B cell (primary cell): Measurements from ENCODE around the gene FBXW4. TPM values are rescaled to one million over a fixed set of nuclear protein-coding genes. Genes with fewer than 3 reads are reported as not detected.
A peak's percentile ranks its signal among the peaks of the same experiment; 100 is the strongest.

Source experiments
- ATAC-seq: fragments of 200-7000 bp; cut with Tn5 transposase; one replicate; pipeline ENCODE4 v1.10.0; 2021; ENCODE audit warnings: low read depth, mild to moderate bottlenecking, moderate number of reproducible peaks, moderate library complexity
- CTCF ChIA-PET: fragments of 350-600 bp; sonication (Branson Sonifier 250); formaldehyde crosslinking; loops from one replicate; lab custom pipeline; 2021; ENCODE audit warnings: antibody characterized with exemption, inconsistent platforms; lab: Charles Lee
- POLR2A ChIA-PET: fragments of 350-600 bp; sonication (Branson Sonifier 250); formaldehyde crosslinking; loops from one replicate; lab custom pipeline; 2021; ENCODE audit warnings: antibody characterized with exemption; lab: Charles Lee
- DNase-seq: peaks from one replicate; pipeline ENCODE4 v3.0.0; 2013
- H2AFZ ChIP-seq: 2 replicates; pipeline ENCODE4 v1.6.1; 2012; ENCODE audit warnings: mild to moderate bottlenecking, low read depth, low read length; ENCODE audit not compliant: insufficient read depth, poor library complexity, severe bottlenecking
- H3K27ac ChIP-seq, 2 donors: 1 replicate in 1 of 2; 2 replicates in 1 of 2; pipeline ENCODE4 v1.5.1; 2012 to 2013; ENCODE audit warnings: low read length in 2 of 2, mild to moderate bottlenecking in 2 of 2, moderate library complexity in 1 of 2
- H3K27me3 ChIP-seq, 4 experiments: fragments of 200-600 bp in 1 of 4; sonication (generic) in 1 of 4; replicated peaks in 1 of 4; 1 replicate in 2 of 4; 2 replicates in 2 of 4; pipeline versions ENCODE4 v1.6.1 to v1.7.0; 2013 to 2016; ENCODE audit warnings: low read length in 3 of 4, mild to moderate bottlenecking in 2 of 4, mixed read lengths in 1 of 4, moderate library complexity in 1 of 4; ENCODE audit not compliant: insufficient read depth in 4 of 4, control insufficient read depth in 3 of 4; ENCODE audit errors: control extremely low read depth in 1 of 4
- H3K36me3 ChIP-seq, 2 experiments: replicated peaks in 1 of 2; 1 replicate in 1 of 2; 2 replicates in 1 of 2; pipeline versions ENCODE4 v1.6.1 to v1.7.1; 2013; ENCODE audit warnings: low read length in 1 of 2; ENCODE audit not compliant: insufficient read depth in 2 of 2, control insufficient read depth in 1 of 2; ENCODE audit errors: control extremely low read depth in 1 of 2, extremely low read depth in 1 of 2
- H3K4me1 ChIP-seq, 2 donors: fragments of 200-600 bp in 1 of 2; sonication (generic) in 1 of 2; 1 replicate in 1 of 2; 2 replicates in 1 of 2; pipeline versions ENCODE4 v1.5.1 to v1.6.1; 2013 to 2017; ENCODE audit warnings: low read length in 2 of 2; ENCODE audit not compliant: control insufficient read depth in 2 of 2, insufficient read depth in 2 of 2
- H3K4me2 ChIP-seq: replicated peaks from 2 replicates; pipeline ENCODE3; 2012; ENCODE audit warnings: mild to moderate bottlenecking, low read depth, low read length; ENCODE audit not compliant: poor library complexity, severe bottlenecking
- H3K4me3 ChIP-seq, 5 experiments: fragments of 200-600 bp in 1 of 5; sonication (generic) in 1 of 5; 1 replicate in 3 of 5; 2 replicates in 2 of 5; pipeline versions ENCODE4 v1.5.1 to v1.7.0; 2011 to 2016; ENCODE audit warnings: low read length in 4 of 5, mild to moderate bottlenecking in 4 of 5, low read depth in 2 of 5, control low read depth in 1 of 5, moderate library complexity in 1 of 5; ENCODE audit not compliant: insufficient read depth in 1 of 5; ENCODE audit errors: control extremely low read depth in 1 of 5, extremely low read depth in 1 of 5
- H3K79me2 ChIP-seq: fragments of 200-600 bp; sonication (generic); one replicate; pipeline ENCODE4 v1.6.0; 2016; ENCODE audit warnings: low read length; ENCODE audit not compliant: control insufficient read depth, insufficient read depth
- H3K9ac ChIP-seq: fragments of 200-600 bp; sonication (generic); 2 replicates; pipeline ENCODE4 v1.6.1; 2017; ENCODE audit warnings: mild to moderate bottlenecking, low read length, moderate library complexity
- H3K9me3 ChIP-seq, 3 donors: one replicate each; pipeline versions ENCODE4 v1.6.1 to v1.7.1; 2013; ENCODE audit warnings: low read length in 2 of 3; ENCODE audit not compliant: control insufficient read depth in 2 of 3, insufficient read depth in 1 of 3; ENCODE audit errors: control extremely low read depth in 1 of 3
- H4K20me1 ChIP-seq: 2 replicates; pipeline ENCODE4 v1.6.0; 2012; ENCODE audit warnings: mild to moderate bottlenecking, low read length; ENCODE audit not compliant: insufficient read depth, control insufficient read depth, poor library complexity, severe bottlenecking
- H3K27ac Mint-ChIP-seq: one replicate; pipeline ENCODE4 v1.8.0; 2021; ENCODE audit warnings: mixed read lengths
- H3K27me3 Mint-ChIP-seq: one replicate; pipeline ENCODE4 v1.8.0; 2021; ENCODE audit warnings: mixed read lengths
- H3K4me1 Mint-ChIP-seq: one replicate; pipeline ENCODE4 v1.8.0; 2021; ENCODE audit warnings: mixed read lengths
- H3K4me3 Mint-ChIP-seq: one replicate; pipeline ENCODE4 v1.8.0; 2021; ENCODE audit warnings: mixed read lengths
- H3K9me3 Mint-ChIP-seq: one replicate; pipeline ENCODE4 v1.8.0; 2022; ENCODE audit warnings: mixed read lengths; ENCODE audit not compliant: insufficient read depth
- EZH2 ChIP-seq: IDR thresholded peaks from 2 replicates; pipeline ENCODE4 v1.6.1; 2012; ENCODE audit warnings: borderline replicate concordance, low read depth, mild to moderate bottlenecking, moderate library complexity, low read length; ENCODE audit not compliant: insufficient read depth, poor library complexity, severe bottlenecking
- WGBS: methylation state at CpG from one replicate; pipeline ENCODE4 v1.1.5; 2013; ENCODE audit warnings: missing lambda C conversion rate; ENCODE audit not compliant: insufficient coverage; 5-methylcytosine and 5-hydroxymethylcytosine counted together
- intact Hi-C: fragments of 100-400 bp; cut with micrococcal nuclease; formaldehyde crosslinking; loops from one replicate; pipeline ENCODE4 v1.10.0; 2022
- polyA plus RNA-seq: library from polyadenylated mRNA; depleted of rRNA; stranded (reverse); fragments of >200 nt; gene quantifications from 2 replicates; pipeline ENCODE4 v1.2.3, GENCODE V29; 2012
- total RNA-seq, 2 donors: library from RNA; stranded (reverse); fragments of 120-200 nt in 1 of 2; gene quantifications; 1 replicate in 1 of 2; 2 replicates in 1 of 2; pipeline versions ENCODE4 v1.2.3 to v1.2.4, GENCODE V29; 2013 to 2022
- TF ChIP-seq, protein P1 (sequence below): fragments of 200-600 bp; IDR thresholded peaks from one replicate; pipeline ENCODE4 v1.8.0; 2022; ENCODE audit warnings: antibody characterized with exemption, mild to moderate bottlenecking

FBXW4 gene
- total and polyA plus RNA-seq, 2 donors (not counting 1 experiment from before 2014, with no cell fraction given), result 72.9 to 99.6 TPM

DNA sequence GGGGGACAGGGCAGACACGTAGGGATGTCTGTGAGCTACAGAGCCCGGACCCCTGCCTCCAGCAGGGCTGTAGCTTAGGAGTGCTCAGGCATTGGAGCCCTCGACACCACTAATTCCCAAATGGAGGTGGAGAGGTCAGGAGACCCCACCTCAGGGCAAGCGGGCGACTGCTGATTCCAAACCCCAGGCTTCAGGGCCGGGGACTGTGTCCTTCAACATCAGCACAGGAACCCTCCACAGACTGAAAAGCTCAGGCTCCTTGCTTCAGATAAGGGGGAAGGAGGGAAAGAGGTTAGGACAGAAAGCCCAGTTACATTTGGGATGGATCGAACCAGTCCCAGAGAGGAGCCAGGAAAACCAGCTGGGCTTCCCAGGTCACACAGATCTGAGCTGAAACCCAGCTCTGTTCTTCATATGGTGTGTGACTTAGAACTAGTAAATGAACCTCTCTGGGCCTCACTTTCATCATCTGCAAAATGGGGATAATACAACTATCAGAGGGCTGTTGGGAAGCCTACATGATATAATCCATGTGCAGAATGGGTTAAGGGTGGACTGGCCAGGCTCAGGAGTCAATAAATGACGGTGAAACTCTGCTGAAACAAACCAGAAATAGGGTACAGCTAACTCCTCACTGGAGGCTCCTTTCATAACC is 123.6 kb downstream of the FBXW4 start:
- no peak overlapping the region for H3K4me3 ChIP-seq
- ChIA-PET POLR2A (no interaction called here), CTCF (interaction anchor here (0.8 to 5.2 kb wide), 17 partner anchors 9 to 475 kb away, joined by 3 to 47 read pairs (median 5); partner anchors contain the start of genes DPCD and POLL)
- no peaks in the 10 kb centered on the region for H3K79me2 ChIP-seq
- peaks cover 14% of the 10 kb centered on the region for H3K4me1 Mint-ChIP-seq
- peaks cover 0 to 35% (median 28%) of the 10 kb centered on the region in 4 experiments for H3K27me3 ChIP-seq
- no peak overlapping the region for H2AFZ ChIP-seq
- H3K4me2 ChIP-seq, result peak overlapping the region; percentile 86
- no peaks in the 10 kb centered on the region for H3K9me3 Mint-ChIP-seq
- H3K9me3 ChIP-seq, result peaks cover 0 to 17% (median 0%) of the 10 kb centered on the region in 3 donors
- ATAC-seq (no peak), DNase-seq (no peak)
- H4K20me1 ChIP-seq, result no peaks in the 10 kb centered on the region
- WGBS, result 94% methylated on average over 3 of the region's 8 CpGs
- H3K9ac ChIP-seq, result no peak overlapping the region
- peaks cover 30% of the 10 kb centered on the region for H3K27me3 Mint-ChIP-seq
- H3K27ac Mint-ChIP-seq, result no peak overlapping the region
- H3K36me3 ChIP-seq, result no peaks in the 10 kb centered on the region
- H3K4me3 Mint-ChIP-seq, result peak overlapping the region; percentile 73
- H3K4me1 ChIP-seq, result peaks cover 21 to 26% of the 10 kb centered on the region in 2 donors
- H3K27ac ChIP-seq, result no peak overlapping the region
- TF ChIP-seq, protein P1, sequence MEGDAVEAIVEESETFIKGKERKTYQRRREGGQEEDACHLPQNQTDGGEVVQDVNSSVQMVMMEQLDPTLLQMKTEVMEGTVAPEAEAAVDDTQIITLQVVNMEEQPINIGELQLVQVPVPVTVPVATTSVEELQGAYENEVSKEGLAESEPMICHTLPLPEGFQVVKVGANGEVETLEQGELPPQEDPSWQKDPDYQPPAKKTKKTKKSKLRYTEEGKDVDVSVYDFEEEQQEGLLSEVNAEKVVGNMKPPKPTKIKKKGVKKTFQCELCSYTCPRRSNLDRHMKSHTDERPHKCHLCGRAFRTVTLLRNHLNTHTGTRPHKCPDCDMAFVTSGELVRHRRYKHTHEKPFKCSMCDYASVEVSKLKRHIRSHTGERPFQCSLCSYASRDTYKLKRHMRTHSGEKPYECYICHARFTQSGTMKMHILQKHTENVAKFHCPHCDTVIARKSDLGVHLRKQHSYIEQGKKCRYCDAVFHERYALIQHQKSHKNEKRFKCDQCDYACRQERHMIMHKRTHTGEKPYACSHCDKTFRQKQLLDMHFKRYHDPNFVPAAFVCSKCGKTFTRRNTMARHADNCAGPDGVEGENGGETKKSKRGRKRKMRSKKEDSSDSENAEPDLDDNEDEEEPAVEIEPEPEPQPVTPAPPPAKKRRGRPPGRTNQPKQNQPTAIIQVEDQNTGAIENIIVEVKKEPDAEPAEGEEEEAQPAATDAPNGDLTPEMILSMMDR, result no peak
- no peak for TF ChIP-seq EZH2
- intact Hi-C loops, result loop anchor here (5.0 kb wide), 1 partner anchor 474 kb away; no protein-coding TSS in a partner anchor
